Right lobe of liver (tissue), 6 donors: ENCODE data around the gene PLA2R1. TPM values are rescaled to one million over a fixed set of nuclear protein-coding genes. Genes with fewer than 3 reads are reported as not detected.

ENCODE experiments used
- ATAC-seq, 4 donors: fragments of 200-7000 bp; cut with Tn5 transposase; one replicate each; pipeline ENCODE4 v1.9.1; 2020; ENCODE audit warnings: mild to moderate bottlenecking in 4 of 4, moderate library complexity in 4 of 4
- DNase-seq, 3 donors: peaks; one replicate each; pipeline ENCODE4 v3.0.0-alpha.2; 2020
- H3K27ac ChIP-seq, 3 donors: fragments of 200-600 bp; one replicate each; pipeline ENCODE4 v1.8.0; 2022
- H3K27me3 ChIP-seq, 2 donors: fragments of 200-600 bp; one replicate each; pipeline ENCODE4 v1.8.0; 2022
- H3K36me3 ChIP-seq, 4 donors: fragments of 200-600 bp; sonication (generic) in 1 of 4; one replicate each; pipeline versions ENCODE4 v1.5.1 to v1.8.0; 2017 to 2022; ENCODE audit warnings: control low read depth in 1 of 4
- H3K4me1 ChIP-seq, 4 donors: fragments of 200-600 bp; sonication (generic) in 1 of 4; one replicate each; pipeline versions ENCODE4 v1.5.1 to v1.8.0; 2017 to 2022; ENCODE audit warnings: control low read depth in 1 of 4
- H3K4me3 ChIP-seq, 3 donors: fragments of 200-600 bp; one replicate each; pipeline ENCODE4 v1.8.0; 2022
- H3K9me3 ChIP-seq, 4 donors: fragments of 200-600 bp; sonication (generic) in 1 of 4; one replicate each; pipeline versions ENCODE4 v1.5.1 to v1.8.0; 2017 to 2022; ENCODE audit warnings: control low read depth in 1 of 4
- CTCF ChIP-seq, 4 donors: fragments of 200-600 bp in 3 of 4; fragments of 450-650 bp in 1 of 4; IDR thresholded peaks; one replicate each; pipeline versions ENCODE4 v1.5.1 to v1.8.0; 2016 to 2022; ENCODE audit warnings: antibody characterized with exemption in 4 of 4, mild to moderate bottlenecking in 2 of 4
- POLR2A ChIP-seq: fragments of 450-650 bp; IDR thresholded peaks from one replicate; pipeline ENCODE4 v1.6.1; 2017; ENCODE audit warnings: antibody characterized with exemption, mild to moderate bottlenecking
- WGBS: methylation state at CpG from one replicate; pipeline ENCODE4 v1.1.6; 2018; ENCODE audit warnings: low coverage, low lambda C conversion rate; ENCODE audit not compliant: insufficient coverage; ENCODE audit errors: missing lambda C conversion rate; 5-methylcytosine and 5-hydroxymethylcytosine counted together
- intact Hi-C, 2 donors: fragments of 100-400 bp; cut with DNase I; formaldehyde crosslinking; loops; one replicate each; pipeline versions ENCODE4 v1.11.2 to v1.14.1; 2022
- total RNA-seq, 6 experiments: library from RNA; depleted of rRNA in 2 of 6; stranded (reverse); fragments of >200 nt in 2 of 6; fragmentation: NEBNext Ultra II Directional in 3 of 6; extraction: Animal tissue kit (Norgen Biotek cat#: 25700) in 3 of 6; gene quantifications; one replicate each; pipeline versions ENCODE4 v1.1.0 to v1.2.4, GENCODE V29; 2016 to 2023
- donor health status: DM: no; HTN: yes; CAD: no.
- donor health status: DM: no; HTN: no; CAD: no.
- donor health status: DM: no; HTN: no; CAD: no.
- donor health status: DM: no; HTN: yes; CAD: no.
- donor health status: DM: no; HTN: yes; CAD: no.

Gene PLA2R1
- total RNA-seq, 6 experiments from 2014 or later = 0.70 to 1.6 (median 0.97) TPM

GRCh38 chr2:160035125-160035524 is 27.3 kb downstream of the PLA2R1 start:
- intact Hi-C loops = no loop called here
- H3K9me3 ChIP-seq = no peaks in the 10 kb centered on the region
- DNase-seq (no peak), ATAC-seq (no peak)
- no peaks in the 10 kb centered on the region for H3K27me3 ChIP-seq
- TF ChIP-seq POLR2A = no peak
- no peak for TF ChIP-seq CTCF (IDR thresholded peaks at IDR 0.05)
- whole genome bisulfite sequencing = 82% methylated on average over 1 of the region's 1 CpG
- no peak overlapping the region for H3K27ac ChIP-seq
- no peak overlapping the region for H3K4me3 ChIP-seq
- H3K4me1 ChIP-seq = no peaks in the 10 kb centered on the region
- no peaks in the 10 kb centered on the region for H3K36me3 ChIP-seq

- H3K9me3 ChIP-seq = no peaks in the 10 kb centered on the region
- H3K36me3 ChIP-seq = no peaks in the 10 kb centered on the region
- no peaks in the 10 kb centered on the region for H3K4me1 ChIP-seq
- H3K27me3 ChIP-seq = no peaks in the 10 kb centered on the region
- H3K27ac ChIP-seq = no peak overlapping the region
- no peak overlapping the region for H3K4me3 ChIP-seq
- ATAC-seq (no peak), DNase-seq (no peak)
- intact Hi-C loops = no loop called here
- TF ChIP-seq CTCF (IDR thresholded peaks at IDR 0.05) (no peak), POLR2A (no peak)
- 90% methylated on average over 5 of the region's 6 CpGs for WGBS
Measured at GRCh38 chr2:160034396-160034795, 28.0 kb downstream of the PLA2R1 start.

GRCh38 chr2:160033732-160034392 is 28.6 kb downstream of the PLA2R1 start:
- H3K4me1 ChIP-seq = no peaks in the 10 kb centered on the region
- TF ChIP-seq POLR2A (no peak), CTCF (IDR thresholded peaks at IDR 0.05) (no peak)
- no peaks in the 10 kb centered on the region for H3K27me3 ChIP-seq
- no peaks in the 10 kb centered on the region for H3K36me3 ChIP-seq
- WGBS = 94% methylated on average over 2 of the region's 2 CpGs
- no peaks in the 10 kb centered on the region for H3K9me3 ChIP-seq
- no peak for DNase-seq
- intact Hi-C loops = no loop called here
- no peak overlapping the region for H3K4me3 ChIP-seq
- H3K27ac ChIP-seq = no peak overlapping the region
- no peak for ATAC-seq

GRCh38 chr2:160029270-160029628 is 33.2 kb downstream of the PLA2R1 start:
- no peak for DNase-seq
- H3K4me3 ChIP-seq = no peak overlapping the region
- intact Hi-C loops = no loop called here
- no peak overlapping the region for H3K27ac ChIP-seq
- TF ChIP-seq POLR2A (no peak), CTCF (IDR thresholded peaks at IDR 0.05) (no peak)
- H3K9me3 ChIP-seq = no peaks in the 10 kb centered on the region
- WGBS = 17% methylated on average over 1 of the region's 2 CpGs
- no peaks in the 10 kb centered on the region for H3K27me3 ChIP-seq
- H3K4me1 ChIP-seq = no peaks in the 10 kb centered on the region
- H3K36me3 ChIP-seq = no peaks in the 10 kb centered on the region
- ATAC-seq = no peak
